ENCODE data around the gene MRPL20.
"Not testable (repeated sequence)": the region's sequence is repeated elsewhere in the genome, so short reads cannot be mapped to it uniquely, and the experiment has no call there.

MRPL20 gene

DNA sequence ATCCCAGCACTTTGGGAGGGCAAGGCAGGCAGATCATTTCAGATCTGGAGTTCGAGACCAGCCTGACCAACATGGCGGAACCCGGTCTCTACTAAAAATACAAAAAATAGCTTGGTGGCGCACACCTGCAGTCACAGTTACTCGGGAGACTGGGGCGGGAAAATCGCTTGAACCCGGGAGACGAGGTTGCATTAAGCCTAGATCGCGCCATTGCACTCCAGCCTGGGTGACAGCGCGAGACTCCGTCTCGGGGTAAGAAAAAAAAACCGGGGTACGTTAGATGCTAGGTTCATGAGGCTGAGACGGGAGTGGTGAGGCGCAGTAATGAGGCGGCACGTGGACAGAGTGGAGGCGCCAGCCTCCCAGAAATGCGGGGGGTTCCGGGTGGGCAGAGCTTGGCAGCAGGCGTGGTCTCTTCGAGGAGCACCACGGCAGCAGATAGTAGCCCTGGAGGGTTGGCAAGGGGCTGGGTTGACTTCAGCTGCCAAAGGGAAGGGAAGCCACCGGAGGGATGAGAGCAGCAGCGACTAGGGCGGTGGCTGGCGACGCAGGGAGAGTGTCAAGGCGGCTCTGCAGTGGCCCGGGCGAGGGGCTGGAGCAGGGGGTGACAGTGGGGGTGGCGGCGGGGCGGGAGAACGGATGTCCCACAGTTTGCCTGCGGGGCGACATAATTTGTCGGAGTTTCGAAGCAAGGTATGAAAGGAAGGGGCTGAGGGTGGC, 832 bp downstream of the MRPL20 start:
- peak; percentile 20 for DNase-seq (ENCODE audit: low read depth)

DNA sequence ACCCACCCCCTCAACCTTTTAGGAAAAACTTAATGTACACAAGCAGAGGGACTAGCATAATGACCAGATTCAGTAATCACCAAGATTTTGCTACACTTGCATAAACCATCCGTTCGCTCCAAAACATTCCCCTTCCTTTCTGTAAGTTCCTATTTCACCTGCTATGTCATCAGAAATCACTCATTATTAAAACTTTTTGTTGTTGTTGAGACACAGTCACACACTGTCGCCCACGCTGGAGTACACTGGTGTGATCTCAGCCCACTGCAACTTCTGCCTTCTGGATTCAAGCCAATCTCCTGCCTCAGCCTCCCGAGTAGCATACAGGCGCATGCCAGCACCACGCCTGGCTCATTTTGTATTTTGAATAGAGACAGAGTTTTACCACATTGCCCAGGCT, 3.4 kb downstream of the MRPL20 start:
- DNase-seq (ENCODE audit: low read depth), result no peak

DNA sequence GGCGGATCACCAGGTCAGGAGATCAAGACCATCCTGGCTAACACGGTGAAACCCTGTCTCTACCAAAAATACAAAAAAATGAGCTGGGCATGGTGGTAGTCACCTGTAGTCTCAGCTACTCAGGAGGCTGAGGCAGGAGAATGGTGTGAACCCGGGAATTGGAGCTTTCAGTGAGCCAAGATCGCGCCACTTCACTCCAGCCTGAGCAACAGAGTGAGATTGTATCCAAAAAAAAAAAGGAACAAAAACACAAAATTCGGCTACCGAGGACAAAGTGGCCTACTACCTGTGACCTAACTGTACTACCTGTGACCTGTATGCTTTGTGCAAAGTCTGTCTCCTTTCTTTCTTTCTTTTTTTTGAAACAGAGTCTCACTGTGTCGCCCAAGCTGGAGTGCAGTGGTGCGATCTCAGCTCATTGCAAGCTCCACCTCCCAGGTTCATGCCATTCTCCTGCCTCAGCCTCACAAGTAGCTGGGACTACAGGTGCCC, 4.1 kb downstream of the MRPL20 start:
- not testable (repeated sequence) for DNase-seq (ENCODE audit: low read depth)

DNA sequence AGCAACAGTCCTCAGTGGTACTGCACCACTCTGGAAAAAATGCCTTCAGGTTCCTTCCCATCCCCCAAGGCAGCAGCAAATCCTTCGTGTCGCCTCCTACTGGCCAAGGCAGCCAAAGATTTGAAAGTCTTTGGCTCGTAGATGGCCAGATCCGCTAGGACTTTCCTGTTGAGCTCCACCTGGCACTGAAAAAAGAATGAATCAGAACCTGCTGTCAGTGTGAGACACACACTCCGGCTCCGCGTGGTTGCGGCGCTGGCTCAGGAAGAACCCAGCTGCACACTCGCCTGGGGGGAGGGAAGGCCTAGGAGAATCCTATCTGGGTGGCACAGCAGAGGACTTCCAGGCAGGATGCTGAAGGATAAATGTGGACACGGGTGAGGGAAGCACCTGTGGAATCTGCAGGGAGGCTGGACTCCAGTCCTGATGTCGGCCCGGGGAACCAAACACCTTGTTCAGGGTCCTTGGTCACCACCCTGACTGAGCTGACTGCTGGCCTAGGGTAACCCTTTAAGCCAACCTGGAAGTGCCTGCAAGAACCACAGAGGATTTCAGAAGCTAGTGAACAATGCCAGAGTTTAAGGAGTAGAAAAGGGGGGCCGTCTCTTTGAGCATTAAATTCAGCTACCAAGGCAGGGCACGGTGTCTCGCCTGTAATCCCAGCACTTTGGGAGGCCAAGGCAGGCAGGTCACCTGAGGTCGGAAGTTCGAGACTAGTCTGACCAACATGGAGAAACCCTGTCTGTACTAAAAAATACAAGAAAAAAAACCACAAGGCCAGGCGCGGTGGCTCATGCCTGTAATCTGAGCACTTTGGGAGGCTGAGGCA, 4.8 kb downstream of the MRPL20 start:
- peak; percentile 33 for DNase-seq (ENCODE audit: low read depth)

DNA sequence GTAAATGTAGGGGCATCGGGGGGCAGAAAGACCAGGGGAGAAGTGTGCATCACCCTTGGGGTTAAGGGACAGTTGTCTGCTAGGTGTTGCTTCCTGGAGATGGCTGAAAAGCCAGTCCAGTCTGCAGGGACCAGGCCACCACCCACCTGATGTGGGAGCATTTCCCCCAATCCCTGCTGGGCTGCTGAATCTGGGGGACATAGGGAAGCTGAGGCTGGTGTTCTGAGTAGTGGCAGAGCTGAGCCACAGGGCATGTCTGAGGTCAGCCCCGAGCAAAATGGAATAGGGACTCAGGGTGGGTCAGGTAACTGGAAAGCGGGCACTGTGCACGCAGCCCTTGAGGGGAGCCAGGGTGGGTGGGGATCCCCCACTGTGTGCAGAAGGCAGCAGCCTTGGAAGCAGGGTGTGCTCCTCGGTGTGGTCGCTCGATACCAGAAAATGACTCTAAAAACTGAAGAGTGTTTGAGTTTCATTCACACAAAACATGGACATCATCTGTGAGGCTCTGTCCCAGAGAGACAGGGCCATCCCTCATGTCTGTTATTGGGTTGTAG, 5.6 kb downstream of the MRPL20 start:
- no peak for DNase-seq (ENCODE audit: low read depth)

DNA sequence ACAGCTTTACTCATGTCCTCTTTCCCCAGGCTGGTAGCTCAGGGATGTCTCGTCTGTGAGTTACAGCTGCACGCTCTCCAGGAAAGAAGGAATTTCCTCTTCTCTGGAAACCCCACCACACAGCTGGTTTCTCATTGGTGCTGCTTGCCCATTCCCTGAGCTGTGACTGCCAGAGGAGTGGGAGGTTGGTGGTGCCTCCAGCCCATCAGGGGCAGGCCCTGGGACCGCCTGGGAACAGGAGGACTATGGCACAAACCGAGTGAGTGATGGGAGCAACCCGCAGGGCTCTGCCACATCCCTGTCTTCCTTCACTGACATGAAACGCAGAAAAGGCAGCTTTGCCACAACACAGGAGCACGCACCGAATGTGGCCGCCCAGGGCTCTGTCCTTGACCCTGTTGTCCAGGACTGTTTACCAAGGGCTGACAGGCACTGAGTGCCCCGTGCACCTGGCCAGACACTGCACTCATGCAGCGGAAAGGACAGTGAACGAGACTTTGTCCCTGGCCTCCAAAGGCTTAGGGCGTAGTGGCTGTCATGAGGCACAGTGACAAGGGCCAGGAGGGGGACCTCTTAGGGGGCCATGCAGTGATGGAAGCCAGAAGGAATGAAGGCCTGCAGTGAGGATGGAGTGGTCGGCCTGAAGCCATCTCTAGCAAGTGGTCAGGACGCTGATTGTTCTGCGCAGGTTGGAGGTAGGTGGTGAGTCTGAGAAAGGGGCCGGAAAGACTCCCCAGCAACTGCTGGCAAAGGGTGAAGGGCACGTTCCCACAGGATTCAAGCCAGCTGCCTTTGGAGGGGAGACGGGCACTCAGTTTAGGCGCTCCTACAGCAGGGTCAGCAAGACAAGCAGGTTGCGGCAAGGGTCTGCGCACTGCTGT, 6.3 kb downstream of the MRPL20 start:
- no peak for DNase-seq (ENCODE audit: low read depth)

DNA sequence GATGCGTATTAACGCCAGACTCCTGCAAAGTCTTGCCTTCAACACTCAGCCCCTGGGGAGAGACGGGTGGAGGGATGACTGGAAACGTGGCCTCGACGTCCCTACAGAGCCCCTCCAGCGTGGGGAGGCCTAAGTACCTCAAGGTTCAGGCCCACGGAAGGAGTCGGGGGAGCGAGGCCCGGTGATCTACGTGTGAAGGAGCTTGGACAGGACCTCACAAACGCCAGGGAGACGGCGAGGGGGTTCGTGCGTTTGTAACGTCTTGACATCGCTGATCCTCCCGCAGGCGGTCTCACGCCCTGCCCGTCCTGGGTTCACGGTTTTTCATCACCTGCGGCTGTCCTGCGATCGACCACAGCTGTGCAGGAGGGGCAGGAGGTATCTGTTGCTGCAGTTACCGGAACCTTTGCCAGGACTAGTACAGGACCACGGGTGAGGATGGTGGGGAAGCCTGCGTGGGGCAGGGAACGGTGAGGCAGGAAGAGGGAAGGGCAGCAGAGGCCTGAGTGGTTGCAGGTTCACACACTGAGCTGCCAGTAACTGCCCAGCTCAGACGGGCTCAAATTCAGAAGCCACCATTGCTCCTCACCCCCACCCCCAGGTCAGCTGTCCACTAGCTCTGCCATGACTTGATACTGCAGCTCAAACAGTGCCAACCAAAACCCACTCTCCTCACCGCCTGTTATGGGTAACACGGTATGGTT, 7.1 kb downstream of the MRPL20 start:
- peak; percentile 16 for DNase-seq (ENCODE audit: low read depth)

DNA sequence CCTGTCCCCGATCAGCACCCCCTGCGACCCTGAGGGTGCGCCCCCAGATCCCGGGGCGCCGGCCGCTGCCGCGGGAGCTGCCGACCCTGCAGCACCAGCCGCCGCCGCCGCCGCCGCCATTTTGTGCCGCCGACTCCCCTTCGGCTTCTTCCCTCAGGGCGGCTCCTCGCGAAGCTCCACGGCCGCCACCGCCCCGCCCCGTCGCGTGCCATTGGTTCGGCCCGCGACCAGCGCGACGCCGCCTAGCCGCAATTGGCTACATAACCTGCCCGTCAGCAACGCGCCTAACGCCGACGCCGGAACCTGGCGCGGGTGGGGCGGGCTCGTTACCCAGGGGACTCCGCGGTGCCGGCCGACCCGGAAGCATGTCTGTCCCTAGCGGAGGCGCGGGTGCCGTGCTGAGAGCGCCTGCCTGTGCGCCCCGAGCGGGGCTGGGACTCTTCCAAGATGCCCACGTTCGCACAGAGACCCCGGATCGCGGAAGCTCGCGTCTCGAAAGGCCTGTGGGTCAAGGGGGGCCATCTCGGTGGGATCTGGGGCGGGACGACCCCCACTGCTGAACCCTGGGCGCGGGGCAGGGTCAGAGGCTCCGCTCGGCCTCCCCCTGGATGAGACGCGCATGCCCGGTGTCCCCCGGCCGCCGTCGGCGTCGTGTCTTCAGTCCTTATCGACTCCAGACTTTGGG, 7.8 kb downstream of the MRPL20 start, which contains the start of gene CCNL2:
Gene CCNL2, minus strand, starts transcription at position 149 of the 685 bp plus-strand sequence. Its CDS starts 29 bp downstream, at position 120.
- peak; percentile 99 for DNase-seq (ENCODE audit: low read depth)

DNA sequence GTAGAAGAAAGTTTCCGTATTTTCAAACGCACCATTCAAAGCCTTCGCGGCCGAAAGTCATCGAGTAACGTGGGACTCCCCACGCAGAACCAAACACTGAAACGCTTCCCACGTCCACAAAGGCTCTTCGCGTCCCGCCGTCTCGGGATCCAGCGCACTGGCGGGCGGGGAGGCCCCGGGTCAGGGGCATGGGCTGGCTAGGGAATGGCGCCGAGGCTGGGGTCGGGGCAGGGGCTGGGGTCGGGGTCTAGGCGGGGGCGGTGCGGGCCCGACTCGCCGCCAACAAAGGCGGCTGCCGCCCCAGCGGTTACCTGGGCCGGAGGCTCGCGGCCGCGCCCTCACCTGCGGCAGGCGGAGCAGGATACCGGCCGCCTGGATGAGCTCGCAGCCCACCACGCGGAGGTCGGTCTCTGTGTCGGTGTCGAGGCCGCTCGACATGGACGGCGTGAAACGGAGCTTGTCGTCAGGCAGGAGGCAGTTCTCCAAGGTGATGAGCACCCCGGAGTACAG, 8.4 kb downstream of the MRPL20 start:
- DNase-seq (ENCODE audit: low read depth), result no peak

DNA sequence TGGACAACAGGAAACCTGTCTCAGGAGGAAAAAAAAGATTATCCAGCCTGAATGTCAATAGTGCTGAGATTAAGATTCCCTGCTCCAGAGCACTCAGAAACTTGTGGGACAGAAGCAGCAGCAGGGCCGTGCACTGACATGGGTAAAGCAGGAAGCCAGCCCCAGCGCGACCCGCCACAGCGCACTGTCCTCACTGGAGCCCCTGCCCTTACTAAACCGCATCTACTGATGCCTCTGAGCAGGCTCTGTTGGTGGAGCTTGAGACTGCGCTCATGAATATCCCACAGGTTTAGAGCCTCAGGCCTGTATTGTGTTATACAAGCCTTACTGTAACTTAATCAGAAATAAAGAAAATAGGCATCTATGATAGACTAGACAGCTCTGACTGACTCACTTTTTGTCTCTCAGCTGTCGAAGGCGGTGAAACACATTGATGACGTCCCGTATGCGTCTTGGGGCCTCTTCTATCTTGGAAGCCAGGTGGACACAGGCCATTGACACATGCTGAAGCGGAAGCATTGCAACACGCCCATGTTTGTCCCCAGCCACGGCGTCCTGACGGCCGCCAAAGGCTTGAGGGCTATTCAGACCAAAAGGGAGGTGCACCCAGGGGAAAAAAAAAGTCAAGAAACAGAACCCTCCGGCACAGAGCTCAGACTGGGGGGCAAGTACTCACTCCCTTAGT, 9.1 kb downstream of the MRPL20 start:
- no peak for DNase-seq (ENCODE audit: low read depth)

DNA sequence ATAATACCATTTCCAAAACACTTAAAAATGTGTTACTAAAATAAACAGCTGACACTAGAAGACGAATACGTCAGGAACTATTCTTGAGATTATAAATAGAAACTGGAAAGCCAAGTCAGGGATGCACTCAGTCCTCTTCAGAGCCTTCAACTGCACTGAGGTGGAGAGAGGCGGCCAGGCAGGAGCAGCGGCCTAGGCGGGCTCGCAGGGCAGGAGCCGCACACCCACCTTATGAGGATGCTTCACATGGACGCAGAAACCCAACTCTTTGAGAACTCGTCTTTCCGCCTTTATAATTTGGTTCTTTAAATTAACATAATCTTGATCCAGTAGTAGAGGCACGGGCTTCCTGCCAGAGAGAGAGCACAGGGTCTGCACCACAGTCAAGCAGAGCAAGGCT, 11.9 kb downstream of the MRPL20 start:
- no peak for DNase-seq (ENCODE audit: low read depth)

DNA sequence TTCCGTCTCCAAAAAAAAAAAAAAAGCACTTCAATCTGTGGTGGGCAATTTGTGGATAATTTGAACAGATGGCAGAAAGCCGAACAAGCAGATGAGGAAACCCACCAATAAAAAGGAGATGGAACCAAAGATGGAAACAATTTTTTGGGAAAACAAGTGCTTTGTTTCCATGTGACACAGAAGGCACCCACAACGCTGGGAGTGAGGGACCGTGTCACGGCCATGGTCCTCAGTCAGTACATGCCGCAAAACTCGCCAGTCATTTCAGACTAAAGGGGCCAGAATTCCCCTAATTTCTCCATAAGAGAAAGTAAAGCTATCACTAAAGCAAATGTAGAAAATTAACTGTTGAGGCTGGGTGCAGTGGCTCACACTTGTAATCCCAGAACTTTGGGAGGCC, 13.0 kb downstream of the MRPL20 start:
- no peak for DNase-seq (ENCODE audit: low read depth)

DNA sequence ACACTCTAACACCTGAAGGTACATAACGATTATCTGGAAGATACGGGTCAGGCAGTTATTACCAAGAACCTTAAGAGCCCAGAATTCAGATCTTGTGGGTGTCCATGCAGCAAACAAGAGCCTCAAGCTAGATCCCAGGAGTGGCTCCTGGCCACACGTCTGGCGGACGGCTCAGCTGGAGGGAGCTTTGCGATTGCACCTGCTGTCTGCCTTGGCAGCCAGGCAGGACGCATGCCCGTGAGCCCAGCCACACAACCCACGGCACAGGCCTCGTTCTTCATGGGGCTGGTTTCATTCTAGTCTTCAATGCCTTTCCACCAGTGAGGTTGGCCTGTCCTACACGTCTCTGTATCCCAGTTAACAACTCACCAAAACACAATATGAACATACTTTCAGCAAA, 13.7 kb downstream of the MRPL20 start:
- DNase-seq (ENCODE audit: low read depth), result no peak

DNA sequence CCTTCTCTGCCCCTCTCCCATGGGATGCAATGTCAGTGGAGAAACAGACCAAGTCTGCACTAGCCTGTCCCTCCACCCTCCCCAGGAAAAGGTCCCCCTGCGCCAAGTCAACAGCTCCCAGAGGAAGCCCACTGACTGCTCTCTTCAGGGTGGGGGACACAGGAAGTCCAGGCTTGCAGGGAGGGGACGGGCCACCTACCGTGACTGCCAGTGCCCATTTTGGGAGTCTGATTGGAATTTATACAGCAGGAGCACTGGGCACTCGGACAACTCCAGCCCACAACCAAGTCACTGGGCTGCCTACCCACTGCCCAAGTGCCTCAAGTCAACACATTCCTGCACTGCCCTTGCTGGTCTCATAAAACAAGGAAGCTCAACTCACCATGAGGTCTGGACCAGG, 14.1 kb downstream of the MRPL20 start:
- DNase-seq (ENCODE audit: low read depth), result no peak

DNA sequence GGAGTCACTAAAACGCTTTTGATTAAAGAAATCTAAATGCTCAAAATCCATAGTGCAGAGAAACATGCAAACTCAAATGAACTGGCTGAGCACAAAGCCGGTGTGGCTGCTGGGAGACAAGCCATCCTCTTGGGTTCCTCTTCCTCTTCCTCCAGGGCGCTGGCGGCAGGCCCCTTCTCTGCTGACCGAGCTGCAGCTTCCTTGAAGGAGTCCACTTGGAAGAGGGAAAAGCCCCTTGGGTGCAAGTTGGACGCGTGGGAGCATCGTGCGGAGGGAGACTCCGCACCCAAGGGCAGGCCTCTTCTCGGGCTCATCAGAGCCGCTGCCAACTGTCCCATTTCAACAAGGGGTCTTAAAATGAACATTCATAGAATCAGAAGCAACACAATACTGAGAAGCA, 15.9 kb downstream of the MRPL20 start:
- DNase-seq (ENCODE audit: low read depth), result no peak

DNA sequence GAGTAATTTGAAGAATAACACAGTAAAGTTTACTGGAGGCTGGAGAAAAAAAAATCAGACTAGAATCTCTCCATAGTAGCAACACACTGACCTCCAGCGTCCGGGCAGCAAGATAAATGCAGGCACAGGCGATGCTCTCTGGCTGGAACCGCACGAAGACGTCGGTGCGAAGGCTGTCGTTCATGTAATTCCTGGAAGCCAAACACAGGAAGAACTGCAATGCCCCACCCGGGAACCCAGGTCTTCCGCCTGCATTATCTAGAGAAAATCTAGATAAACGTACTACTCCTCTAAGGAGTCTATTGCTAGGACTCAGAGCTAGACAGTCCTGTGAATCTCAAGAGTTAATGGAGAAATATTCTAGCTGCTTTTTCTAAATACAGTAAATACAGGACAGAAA, 16.4 kb downstream of the MRPL20 start:
- no peak for DNase-seq (ENCODE audit: low read depth)

DNA sequence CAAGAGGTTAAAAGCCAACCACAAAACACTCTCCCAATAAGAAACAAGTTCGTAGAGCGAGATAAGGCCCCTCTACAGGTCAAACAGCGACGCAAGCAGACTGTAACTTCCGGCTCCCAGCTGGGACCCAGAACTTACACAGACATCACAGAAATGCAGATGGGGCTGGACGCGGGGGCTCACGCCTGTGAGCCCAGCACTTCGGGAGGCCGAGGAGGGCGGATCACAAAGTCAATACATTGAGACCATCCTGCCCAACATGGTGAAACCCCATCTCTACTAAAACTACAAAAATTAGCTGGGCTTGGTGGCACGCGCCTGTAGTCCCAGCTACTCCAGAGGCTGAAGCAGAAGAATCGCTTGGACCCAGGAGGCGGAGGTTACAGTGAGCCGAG, 19.0 kb downstream of the MRPL20 start:
- no peak for DNase-seq (ENCODE audit: low read depth)

DNA sequence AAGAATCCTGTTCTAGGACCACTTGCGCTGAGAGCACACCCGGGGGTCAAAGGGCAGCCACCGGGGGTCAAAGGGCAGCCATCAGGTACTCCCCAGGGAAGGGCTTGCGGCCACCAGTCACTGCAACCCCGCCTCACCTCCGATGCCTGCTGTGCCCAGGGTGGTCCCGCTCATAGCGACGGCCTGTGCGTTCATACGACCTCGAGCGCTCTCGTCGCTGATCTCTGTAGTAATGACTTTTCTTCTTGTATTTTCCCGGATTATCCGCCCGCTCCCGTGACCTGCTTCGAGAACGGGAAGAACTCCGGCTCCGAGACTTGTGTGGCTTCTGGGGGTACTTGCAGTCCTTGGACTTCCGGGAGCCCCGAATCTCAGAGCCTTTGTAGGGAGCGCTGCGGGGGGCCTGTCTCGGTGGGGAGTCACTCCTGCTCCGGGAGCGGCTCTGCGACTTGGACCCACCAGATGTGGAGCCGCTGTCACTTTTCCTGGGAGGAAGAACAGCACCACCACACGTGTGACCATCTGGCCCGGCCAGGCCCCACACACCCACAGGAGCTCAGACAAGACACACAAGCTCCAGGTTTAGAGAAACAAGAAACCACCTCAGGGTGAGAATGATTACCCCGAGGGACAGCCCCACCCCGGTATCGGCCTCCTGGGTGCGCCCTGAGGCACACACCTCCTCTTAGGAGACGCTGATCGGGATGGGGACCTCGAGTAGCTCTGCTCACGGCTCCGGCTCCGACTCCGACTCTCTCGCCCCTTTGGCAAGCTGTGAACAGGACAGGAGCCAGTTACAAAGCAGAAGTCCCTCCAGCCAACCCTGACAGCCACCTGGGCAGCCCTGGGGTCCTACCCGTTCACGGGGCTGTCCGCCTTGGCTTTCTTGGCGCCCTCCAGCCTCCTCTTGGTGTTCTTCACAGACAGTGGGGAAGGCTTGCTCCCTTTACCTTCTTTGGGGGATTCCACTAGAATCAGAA, 19.7 kb downstream of the MRPL20 start:
- DNase-seq (ENCODE audit: low read depth), result no peak

DNA sequence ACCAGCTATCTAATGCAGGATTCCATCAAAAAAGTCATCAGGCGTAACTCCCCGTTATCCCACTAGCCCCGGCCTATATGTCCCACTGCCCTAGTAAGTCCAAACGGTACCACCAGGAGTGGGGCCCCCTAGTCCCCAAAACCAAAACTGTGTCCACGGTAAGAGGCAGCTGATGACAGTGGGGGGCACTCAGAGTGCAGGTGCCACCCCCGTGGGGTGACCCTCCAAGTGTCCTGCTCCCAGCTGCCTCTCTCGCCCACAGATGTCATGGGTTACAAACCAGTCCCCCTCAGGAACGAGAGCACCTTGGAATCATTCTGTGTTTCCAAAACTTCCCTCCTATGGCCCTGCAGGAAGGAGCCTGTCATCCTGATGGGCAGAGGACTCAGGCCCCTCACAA, 21.2 kb downstream of the MRPL20 start:
- DNase-seq (ENCODE audit: low read depth), result no peak

Data from activated T-cell treated with anti-CD3 and anti-CD28 coated beads for 24 hours (primary cell).